PC-3 (cell line): ENCODE measurements around the gene ZC2HC1C.

Experiments
- CTCF ChIP-seq: fragments of 300-600 bp; sonication (generic); conservative IDR thresholded peaks from 2 replicates; pipeline ENCODE4 v1.5.1; 2017; ENCODE audit warnings: antibody characterized with exemption, low read depth, mild to moderate bottlenecking, low read length
- EZH2 ChIP-seq: fragments of 300-600 bp; sonication (generic); IDR thresholded peaks from one replicate; pipeline ENCODE4 v1.6.1; 2017; ENCODE audit warnings: antibody characterized with exemption, mild to moderate bottlenecking, low read length; ENCODE audit not compliant: unreplicated experiment
- EZH2phosphoT487 ChIP-seq: fragments of 300-600 bp; sonication (generic); IDR thresholded peaks from 2 replicates; pipeline ENCODE4 v1.6.1; 2018; ENCODE audit warnings: mild to moderate bottlenecking, antibody characterized with exemption, low read length, borderline replicate concordance

- TF ChIP-seq EZH2 (no peak), CTCF (no peak), EZH2phosphoT487 (no peak)
These were observed 54.5 kb downstream of the ZC2HC1C start for GRCh38 chr14:75123991-75124390.
